Renal cortical epithelial cell (primary cell): ENCODE data around the gene ADCY5. TPM values are rescaled to one million over a fixed set of nuclear protein-coding genes. Genes with fewer than 3 reads are reported as not detected.
A peak's percentile ranks its signal among the peaks of the same experiment; 100 is the strongest.
"Not testable (repeated sequence)": the region's sequence is repeated elsewhere in the genome, so short reads cannot be mapped to it uniquely, and the experiment has no call there.

Source experiments
- DNase-seq: peaks from one replicate; pipeline ENCODE4 v3.0.0-alpha.2; 2011; ENCODE audit warnings: low read depth
- total RNA-seq: library from RNA; depleted of rRNA; stranded (reverse); fragments of >200 nt; gene quantifications from 2 replicates; pipeline ENCODE4 v1.2.3, GENCODE V29; 2014

The ADCY5 gene
- total RNA-seq, 1 donor from 2014 or later = 0.99 TPM

DNA sequence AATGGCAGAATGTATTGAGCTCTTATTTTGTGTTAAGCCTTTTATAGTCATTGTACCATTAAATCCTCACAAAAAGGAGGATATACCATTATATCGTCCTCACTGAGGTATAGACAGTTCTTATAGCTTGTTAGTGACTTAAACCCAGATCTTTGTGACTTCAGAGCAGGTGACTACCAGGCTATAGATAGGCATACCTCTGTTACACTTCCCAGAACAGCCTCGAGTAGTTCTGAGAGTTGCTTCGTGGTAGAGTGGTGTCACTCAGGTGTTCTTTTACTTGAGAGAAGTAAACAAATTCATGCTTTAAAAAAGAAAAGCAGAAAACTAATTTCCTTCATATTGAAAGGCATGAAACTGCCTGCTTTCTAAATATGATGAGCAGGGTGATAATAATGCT, 187.2 kb downstream of the ADCY5 start:
- no peak for DNase-seq

DNA sequence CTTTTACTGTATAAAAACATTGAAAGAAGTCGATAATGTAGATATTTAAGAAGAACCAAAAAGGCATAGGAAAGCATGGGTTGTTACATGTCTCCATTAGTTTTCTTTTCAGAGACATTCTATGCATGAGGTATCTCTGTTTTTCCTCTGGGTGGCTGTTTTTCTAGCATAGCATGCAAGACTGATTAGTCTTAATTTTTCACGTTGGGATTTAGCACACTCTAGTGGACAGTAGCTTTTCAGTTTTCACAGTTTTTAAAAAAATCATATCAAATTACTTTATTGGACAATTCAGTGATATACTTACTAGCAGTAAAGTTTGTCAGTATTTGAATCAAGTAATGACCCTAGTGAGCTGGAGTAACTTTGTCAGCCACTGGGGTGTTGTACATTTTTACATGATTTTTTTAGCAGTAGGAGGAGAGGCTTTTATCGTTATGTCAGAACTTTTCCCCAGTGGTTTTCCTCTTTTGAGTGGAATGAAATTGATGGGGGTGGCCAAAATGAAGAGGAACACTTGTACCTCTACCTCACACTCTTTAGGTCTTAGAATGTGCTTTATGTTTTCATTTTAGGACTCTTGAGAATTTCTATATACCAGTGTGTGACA, 190.0 kb downstream of the ADCY5 start:
- DNase-seq = peak; percentile 69

DNA sequence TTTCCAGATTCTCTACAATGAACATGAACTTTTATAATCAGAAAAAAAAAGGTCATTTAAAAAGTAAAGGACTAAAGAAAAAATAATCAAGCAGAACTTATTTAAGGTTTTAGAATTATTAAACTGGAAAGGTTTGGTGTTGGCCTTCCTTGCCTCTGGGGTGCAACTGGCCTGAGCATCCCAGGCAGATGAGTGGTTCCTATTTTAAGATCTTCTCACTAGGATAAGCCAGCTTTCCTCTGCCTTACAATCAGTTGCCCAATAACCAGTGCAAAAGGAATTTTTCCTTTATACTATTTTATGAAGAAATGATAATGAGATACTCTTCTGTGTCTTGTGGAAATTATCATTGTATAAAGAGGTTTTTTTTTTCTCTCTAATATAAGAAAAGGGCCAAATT, 190.5 kb downstream of the ADCY5 start:
- DNase-seq = no peak

DNA sequence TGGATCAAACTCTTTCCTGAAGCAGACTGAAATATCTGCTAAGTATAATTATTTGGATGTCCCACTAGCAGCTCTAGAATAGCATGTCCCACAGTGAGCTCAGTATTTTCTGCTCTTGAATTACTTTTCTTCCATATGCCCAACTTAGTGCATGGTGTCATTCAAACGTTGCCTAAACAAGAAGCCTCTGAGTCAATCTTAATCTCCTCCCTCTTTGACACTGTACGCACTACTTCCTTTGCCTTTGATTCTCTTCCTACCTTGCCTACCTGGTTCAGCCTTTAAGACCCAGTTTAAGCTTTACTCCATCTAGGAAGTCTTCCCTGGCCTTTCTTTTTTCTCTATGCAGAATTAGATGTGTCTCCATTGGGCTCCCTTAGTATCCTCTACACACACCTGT, 192.6 kb downstream of the ADCY5 start:
- no peak for DNase-seq

DNA sequence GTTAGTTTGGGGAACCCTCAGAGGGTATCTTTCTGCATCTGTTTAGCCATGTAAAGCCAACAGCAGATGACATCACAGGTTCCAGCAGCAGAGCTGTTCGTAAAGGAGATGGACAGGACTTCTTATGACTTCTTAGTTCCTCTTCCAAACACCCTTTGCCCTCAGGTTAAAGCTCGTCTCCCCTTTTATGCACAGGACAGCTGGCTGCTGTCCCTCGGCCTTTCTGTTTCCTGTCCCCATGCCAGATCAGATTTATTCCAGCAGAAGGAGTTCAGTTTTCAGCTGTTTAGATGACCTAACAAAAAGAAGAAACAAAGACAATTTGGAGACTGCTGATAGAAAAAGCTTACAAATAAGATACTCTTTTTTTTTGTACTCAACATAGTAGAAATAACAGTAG, 202.0 kb downstream of the ADCY5 start:
- no peak for DNase-seq

DNA sequence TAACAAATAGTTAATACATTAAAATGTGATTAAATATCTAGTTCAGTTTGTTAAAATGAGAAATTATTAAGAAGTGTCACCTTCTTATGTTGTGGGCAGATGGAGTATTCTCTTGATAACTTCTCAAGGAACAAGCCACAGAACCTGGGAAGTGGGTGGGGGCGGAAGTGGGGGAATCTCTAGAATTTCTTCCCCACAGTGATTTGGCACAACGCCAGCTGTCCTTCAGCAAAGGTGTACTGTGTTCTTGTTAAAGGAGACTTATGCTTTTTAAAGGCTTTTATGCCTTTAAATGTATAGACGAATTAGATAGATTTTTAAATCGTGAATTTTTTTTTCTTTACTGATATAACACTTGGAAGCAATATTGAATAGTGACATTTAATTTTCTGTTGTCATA, 204.8 kb downstream of the ADCY5 start:
- DNase-seq = peak; percentile 41

DNA sequence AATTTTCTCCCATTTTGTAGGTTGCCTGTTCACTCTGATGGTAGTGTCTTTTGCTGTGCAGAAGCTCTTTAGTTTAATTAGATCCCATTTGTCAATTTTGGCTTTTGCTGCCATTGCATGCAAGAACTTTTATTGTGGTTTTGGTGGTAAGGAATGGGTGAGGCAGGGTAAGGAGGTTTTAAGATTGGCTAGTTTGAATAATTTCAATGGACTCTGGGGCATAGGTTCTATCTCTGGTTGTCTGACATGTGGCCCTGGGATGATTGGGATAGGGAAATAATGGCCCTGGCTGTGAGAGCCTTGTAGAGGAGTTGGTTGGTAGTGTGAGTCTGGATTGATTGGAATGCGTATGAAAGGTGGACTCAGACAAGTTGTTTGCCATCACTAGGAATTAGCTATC, 209.1 kb downstream of the ADCY5 start:
- no peak for DNase-seq

DNA sequence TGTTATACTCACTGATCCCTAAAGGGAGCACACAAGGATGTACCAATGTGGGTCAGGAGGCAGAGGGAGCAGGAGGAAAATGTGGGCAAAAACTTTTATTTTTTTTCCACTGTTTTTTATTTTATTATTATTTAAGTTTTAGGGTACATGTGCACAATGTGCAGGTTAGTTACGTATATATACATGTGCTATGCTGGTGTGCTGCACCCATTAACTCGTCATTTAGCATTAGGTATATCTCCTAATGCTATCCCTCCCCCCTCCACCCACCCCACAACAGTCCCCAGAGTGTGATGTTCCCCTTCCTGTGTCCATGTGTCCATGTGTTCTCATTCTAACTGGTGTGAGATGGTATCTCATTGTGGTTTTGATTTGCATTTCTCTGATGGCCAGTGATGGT, 209.7 kb downstream of the ADCY5 start:
- DNase-seq = not testable (repeated sequence)

DNA sequence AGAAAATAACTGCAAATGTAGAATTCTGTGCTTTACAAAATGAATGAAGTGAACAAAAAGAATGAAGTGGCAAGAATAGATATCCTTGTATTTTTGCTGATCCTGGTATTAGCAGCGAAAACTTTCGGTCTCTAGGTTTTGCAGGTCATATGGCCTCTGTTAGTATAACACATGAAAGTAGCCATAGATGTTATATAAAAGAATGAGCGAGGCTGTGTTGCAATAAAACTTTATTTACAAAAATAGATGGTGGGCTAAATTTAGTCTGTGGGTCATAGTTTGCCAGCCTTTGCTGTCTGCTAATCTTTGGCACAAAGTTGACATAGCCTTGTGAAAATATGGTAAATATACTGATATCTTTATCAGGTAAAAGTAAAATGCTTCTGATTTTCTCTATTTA, 212.0 kb downstream of the ADCY5 start:
- no peak for DNase-seq

Other genes starting within 250 kb of the ADCY5 start
- gene SEC22A, start 247.1 kb downstream of the ADCY5 start, total RNA-seq = 42.9 and 74.0 TPM in 2 replicates
- 30.7 and 70.6 TPM in 2 replicates for gene HACD2, start 136.0 kb upstream of the ADCY5 start, total RNA-seq